Stomach (tissue), 4 donors: ENCODE data around the gene TAS2R50.

Experiments
- EP300 ChIP-seq: sonication (generic); formaldehyde crosslinking; IDR thresholded peaks from one replicate; pipeline ENCODE4 v1.6.1; 2017; ENCODE audit warnings: antibody characterized with exemption
- POLR2A ChIP-seq, 4 donors: fragments of 450-650 bp; IDR thresholded peaks; one replicate each; pipeline ENCODE4 v1.6.1; 2016; ENCODE audit warnings: antibody characterized with exemption in 4 of 4, control low read depth in 2 of 4, mild to moderate bottlenecking in 1 of 4, moderate library complexity in 1 of 4
- POLR2AphosphoS5 ChIP-seq, 3 donors: sonication (generic); formaldehyde crosslinking; IDR thresholded peaks; one replicate each; pipeline ENCODE4 v1.6.1; 2016; ENCODE audit warnings: antibody characterized with exemption in 3 of 3
- TF ChIP-seq, protein P1 (sequence below), 7 experiments: fragments of 450-650 bp in 4 of 7; fragments of 200-600 bp in 3 of 7; sonication (generic) in 3 of 7; IDR thresholded peaks; one replicate each; pipeline ENCODE4 v1.5.1; 2016 to 2019; ENCODE audit warnings: antibody characterized with exemption in 7 of 7, control low read depth in 2 of 7, mild to moderate bottlenecking in 1 of 7

DNA sequence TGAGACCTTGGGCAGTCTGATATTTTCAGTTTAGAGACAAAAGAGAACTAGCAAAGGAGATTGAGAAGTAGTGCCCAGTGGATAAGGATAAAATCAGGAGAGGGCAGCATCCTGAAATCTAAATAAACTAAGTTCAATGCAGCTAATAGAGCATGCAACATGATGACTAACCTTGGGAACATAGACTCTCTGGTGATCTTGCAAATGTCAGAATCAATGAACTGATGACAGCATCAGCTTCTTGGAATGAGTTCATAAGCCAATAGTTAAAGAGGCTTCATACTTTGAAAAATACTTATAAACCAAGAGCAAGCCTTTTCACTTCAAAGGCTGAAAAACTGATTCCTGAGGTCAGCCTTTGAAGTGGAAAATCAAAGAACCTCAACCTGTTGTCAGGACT lies 27.5 kb upstream of the TAS2R50 start:
- TF ChIP-seq, protein P1, sequence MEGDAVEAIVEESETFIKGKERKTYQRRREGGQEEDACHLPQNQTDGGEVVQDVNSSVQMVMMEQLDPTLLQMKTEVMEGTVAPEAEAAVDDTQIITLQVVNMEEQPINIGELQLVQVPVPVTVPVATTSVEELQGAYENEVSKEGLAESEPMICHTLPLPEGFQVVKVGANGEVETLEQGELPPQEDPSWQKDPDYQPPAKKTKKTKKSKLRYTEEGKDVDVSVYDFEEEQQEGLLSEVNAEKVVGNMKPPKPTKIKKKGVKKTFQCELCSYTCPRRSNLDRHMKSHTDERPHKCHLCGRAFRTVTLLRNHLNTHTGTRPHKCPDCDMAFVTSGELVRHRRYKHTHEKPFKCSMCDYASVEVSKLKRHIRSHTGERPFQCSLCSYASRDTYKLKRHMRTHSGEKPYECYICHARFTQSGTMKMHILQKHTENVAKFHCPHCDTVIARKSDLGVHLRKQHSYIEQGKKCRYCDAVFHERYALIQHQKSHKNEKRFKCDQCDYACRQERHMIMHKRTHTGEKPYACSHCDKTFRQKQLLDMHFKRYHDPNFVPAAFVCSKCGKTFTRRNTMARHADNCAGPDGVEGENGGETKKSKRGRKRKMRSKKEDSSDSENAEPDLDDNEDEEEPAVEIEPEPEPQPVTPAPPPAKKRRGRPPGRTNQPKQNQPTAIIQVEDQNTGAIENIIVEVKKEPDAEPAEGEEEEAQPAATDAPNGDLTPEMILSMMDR (IDR thresholded peaks at IDR 0.05), result no peak
- TF ChIP-seq POLR2A (IDR thresholded peaks at IDR 0.05) (no peak), EP300 (no peak), POLR2AphosphoS5 (IDR thresholded peaks at IDR 0.05) (no peak)
